NCI-H1105 (cell line): ENCODE data around the gene PBXIP1.

Experiments used
- DNase-seq: peaks from one replicate; lab custom pipeline; 2025; lab: John Stamatoyannopoulos, UW

PBXIP1 gene

DNA sequence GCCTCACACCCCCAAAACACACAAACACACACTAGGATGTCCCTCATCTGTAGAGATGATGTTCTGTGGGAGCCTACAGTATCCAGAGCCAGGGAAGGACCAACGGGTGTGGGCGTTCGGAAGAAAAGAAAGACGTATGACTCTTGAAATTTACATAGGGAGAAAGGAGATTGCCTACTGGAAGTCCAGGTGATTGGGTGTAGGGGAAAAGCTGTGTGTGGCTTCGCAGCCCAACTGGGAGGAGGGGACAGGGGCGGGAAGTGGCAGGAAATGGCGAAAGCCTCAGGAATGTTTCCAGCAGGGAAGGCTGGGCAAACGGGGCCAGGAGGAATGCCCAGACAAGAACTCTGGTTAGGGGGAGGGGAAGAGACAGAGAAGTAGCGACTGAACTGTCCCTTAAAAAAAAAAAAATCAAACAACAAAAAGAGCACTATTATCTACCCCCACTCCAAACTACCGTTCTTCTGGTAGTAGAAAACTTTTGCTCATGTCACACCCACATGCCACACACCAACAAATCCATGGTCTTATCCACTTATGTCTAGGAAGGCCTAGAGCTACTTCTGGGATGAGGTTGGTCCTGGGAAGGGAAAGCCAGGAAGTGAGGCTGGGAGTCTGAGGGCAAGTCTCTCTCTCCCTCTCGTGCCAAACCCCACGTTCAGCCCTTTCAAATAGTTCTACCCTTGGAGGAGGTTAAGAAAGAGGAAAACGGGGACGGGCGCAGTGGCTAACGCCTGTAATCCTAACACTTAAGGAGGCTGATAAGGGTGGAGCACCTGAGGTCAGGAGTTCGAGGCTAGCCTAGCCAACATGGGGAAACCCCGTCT, 16.8 kb upstream of the PBXIP1 start:
- DNase-seq = no peak

DNA sequence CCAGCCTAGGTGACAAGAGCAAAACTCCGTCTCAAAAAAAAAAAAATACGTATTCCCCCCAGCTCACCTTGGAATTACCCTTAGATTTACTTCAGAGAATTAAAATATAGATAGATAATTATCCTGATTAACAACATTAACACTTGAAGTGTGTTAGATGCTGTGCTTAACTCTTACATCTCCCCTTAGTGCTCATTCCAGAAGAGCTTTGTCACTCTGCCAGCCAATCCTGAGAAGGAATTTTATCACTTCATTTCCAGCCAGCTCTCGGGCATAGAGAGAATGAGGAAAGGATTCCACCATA, 16.3 kb upstream of the PBXIP1 start:
- DNase-seq = no peak

DNA sequence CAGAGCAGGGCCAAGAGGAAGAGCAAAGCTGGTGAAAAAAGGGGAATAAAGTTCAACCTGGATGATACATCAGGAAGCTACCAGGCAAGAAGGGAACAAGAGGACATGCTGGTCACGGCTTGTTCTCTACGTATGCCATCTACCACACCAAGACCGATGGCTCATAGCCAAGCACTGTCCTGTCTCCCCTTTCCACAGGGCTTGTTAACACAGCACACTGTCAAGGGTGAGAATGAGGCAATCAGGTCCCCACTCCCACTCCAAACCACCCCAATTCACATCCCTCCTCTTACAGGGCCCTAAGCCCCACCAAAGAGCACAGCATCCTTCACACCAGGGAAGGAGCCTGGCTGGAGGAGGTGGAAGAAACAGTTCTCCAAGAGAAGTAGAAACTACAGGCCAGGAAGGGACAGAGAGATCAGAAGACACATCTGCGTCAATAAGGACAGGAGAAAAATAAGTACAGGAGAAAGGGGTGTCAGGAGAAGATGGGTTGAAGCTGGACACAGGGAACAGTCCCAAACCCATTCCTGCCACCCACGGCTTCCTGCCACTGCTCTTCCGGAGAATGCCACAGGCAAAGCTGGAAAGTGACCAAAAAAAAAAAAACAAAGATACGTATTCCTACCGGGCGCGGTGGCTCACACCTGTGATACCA, 15.6 kb upstream of the PBXIP1 start:
- no peak for DNase-seq

DNA sequence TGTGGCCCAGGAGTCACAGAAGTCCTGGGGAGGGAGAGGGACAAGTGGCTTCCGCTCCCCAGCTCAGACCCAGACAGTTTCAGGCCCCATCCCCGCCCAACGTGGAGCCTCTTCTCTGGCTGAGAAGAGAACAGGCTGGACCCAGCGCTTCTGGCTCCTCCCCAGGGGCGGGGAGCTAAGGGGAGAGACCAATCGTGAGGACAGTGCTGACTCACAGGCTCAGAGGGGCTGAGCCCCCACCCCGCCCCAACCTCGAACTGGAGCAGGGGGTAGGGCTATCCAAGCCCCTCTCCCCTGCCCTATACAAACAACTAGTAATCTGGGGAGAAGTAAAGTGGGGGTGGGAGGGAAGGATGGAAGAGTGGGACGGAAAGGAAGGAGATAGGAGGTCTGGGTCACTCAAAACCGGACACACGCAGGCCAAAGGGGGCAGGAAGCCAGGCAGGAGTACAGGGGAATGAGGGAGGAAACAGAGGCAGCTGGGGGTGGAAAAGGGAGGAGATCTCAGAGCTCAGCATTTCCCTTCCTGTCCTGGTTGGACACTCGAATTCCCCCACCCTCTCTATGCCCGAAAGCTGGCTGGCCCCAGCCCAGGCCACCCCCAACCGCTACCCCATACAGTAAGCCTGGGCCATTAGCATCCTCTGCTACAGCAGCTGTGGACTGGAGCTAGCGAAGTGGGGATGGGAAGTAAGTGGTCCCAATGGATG, 14.9 kb upstream of the PBXIP1 start, which contains the start of gene SHC1:
TSS of gene SHC1 (minus strand) at position 117 of the 710 bp plus-strand sequence. CDS start 221 bp downstream, outside the sequence.
- no peak for DNase-seq

DNA sequence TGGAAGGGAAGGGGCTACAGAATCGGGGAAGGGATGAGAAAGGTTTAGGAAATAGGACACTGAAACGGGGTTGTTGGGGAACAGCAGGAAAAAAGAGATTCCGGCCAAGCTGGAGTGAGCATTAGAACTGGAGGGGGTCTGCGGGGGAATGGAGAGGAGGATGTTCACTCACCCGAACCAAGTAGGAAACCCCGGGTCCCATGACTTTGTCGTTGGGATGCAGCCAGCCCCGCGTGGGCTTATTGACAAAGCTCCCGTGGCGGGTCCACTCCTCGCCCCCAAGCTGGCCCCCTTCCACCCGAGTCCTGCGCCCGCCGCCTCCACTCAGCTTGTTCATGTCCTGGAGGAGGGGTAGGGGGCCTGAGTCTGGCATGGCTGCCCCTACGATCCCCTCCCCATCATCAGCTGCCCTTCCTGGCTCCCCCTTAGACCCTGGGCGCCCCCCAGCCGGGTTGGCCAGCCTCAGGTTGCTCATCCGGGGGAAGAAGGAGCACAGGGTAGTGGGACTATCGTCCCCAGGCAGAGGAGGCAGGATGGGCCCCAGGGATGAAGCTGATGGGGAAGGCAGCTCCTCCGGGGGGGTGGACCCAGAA, 14.1 kb upstream of the PBXIP1 start:
- DNase-seq = no peak

DNA sequence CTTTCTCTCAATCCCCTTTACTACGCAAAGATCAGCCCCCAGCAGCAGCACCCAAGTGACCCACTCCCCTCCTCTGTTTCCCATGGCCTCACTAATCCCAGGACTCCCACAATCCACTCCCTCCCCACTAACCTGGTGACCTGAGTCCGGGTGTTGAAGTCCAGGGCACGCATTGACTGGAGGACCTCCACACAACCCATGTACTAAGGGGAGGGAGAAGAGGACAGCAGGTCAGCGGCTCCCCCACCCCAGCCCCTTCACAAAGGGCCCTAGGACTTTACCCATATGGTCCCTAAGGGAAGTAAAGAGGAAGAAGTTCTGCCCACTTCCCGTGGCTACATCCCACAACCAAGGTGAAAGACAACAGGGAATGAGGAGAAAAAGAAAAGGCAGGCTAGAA, 13.3 kb upstream of the PBXIP1 start:
- no peak for DNase-seq

DNA sequence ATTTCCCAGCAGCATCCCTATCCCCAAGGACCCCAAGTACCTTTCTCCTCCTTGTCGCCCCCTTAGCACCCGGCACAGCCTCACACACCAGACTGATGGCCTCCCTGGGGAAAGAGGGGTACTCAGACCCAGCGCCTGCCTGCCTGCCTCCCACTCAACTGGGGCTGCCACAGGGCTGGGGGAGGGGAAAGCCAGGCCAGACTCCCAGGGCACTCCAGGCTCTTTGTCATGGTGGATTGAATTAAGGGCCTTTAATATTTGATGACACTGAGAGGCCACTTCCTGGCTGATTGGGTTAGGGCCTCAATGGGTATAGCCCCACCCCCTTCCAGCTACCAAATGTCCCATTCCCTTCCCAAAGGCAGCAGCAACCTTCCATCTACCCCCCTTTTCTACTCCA, 12.8 kb upstream of the PBXIP1 start:
- DNase-seq = no peak

DNA sequence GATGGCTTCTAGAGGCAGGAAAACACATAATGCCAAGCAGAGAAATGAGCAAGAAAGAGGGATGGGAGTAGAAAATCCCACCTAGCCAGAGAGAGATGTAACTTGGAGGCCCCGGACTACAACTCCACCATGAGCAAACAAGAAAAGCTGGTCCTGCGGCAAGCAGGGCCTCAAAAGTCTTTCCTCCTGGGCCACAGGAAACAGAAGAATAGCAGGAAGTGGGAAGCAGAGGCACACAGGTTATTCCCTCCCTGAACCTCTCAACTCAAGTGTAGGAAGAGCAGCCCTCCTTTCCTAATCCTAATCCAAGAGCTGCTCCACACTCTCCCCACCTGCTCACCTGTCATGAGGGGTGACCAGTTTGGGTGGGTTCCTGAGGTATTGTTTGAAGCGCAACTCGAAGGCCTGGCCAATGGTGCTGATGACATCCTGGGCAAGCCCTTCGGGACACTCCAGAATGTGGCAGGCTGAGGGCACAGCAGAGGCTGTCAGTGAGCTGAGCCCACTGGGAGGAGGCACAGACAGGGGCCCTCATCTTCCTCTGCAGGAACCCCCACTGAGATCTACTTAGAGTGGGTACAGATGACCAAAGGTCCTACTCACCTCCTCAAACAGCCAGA, 11.5 kb upstream of the PBXIP1 start:
- no peak for DNase-seq

DNA sequence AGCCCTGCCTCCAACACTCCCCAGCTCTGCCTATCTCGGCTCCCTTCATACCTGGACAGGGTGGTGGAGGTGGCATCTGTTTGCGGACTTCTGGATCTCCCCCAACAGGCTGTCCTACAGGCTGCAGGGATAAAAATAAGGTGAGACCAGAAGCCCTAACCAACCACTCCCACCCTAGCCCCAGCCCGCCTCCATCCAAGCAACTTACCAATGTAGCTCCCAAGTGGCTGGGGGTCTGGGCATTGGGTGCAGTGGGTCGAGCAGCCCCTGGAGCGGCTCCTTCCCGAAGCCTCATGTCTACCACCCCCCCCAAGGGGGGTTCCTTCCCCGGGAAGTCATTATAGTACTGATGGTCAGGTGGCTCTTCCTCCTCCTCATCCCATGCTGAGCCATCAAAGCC, 10.2 kb upstream of the PBXIP1 start:
- DNase-seq = no peak

DNA sequence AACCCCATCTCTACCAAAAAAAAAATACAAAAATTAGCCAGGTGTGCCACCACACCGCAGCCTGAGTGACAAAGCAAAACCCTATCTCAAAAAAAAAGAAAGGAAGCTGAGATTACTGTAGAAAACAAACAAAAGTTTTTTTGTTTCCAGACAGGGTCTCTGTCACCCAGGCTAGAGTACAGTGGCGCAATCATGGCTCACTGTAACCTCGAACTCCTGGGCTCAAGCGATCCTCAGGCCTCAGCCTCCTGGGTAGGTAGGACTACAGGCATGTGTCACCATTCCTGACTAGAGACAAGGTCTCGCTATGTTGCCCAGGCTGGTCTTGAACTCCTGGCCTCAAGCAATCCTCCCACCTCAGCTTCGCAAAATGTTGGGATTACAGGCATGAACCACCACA, 8.5 kb upstream of the PBXIP1 start:
- no peak for DNase-seq

DNA sequence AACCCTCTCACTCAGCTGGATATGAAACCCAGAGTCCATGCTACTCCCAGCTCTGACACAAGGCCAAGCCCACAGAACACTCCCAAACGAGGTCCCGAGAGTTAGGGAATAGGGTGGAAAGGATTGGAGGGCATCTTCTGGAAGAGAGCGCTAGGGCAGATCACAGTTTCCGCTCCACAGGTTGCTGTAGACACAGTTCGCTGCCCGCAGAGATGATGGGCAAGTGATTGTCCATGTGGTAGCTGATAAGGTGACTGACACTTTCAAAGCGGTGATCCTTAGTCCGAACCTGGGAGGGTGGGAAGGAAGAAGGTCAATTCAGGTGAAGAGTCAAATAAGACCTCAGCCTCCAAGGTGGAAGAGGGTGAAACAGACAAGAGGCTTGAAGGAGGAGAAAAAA, 7.7 kb upstream of the PBXIP1 start:
- no peak for DNase-seq

DNA sequence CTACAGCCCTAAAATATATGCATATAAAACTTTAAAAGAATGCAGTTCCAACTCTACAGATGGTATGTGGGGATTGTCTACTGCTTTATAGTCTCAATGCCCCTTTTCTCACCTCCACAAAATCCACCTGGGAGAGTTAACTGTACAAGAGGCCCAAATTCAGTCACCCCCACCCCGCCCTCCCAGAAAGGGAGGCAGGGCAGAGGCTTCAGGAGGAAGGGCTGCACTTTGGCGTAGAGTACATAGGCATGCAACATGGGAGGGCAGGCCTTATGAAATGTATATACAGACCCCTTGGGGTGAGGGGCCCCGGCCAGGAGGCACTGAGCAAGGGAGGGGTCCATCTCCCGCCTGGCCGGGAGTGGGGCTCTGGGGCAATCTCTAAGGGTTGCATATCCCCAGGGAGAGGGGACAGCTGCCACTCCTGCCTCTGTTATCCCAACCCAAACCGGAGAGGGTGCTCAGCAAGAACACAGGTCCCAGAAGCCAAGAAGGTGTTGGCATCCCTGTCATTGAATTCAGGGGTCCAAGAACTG, 7.0 kb upstream of the PBXIP1 start:
- no peak for DNase-seq

DNA sequence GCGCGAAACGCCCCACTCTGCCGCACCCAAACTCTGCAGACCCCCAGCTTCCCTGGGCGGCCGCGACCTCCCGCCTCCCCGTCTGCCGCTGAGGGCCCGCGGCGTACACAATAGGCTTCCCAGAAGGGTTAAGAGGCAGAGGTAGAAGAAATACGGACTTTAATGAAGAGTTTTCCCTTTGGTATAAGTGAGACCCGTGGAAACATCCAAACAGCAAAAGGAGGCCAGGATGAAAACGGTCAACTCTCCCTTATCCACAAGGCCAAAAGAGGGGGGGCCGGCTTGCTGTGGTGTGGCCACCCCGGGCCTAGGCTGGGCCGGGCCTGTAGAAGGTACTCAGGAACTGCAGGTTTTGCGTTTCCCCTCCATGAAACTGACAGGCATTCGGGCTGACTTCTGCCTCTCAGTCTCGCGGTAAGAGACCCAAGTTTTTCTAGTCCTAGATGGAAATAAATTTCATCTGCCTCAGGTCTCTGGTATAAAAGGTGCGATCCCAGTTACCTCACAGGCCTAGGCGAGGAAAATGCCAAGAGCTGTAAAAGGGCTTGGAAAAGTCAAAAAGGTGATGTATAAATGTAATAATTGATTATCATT, 6.4 kb upstream of the PBXIP1 start:
- DNase-seq = peak; percentile 11

DNA sequence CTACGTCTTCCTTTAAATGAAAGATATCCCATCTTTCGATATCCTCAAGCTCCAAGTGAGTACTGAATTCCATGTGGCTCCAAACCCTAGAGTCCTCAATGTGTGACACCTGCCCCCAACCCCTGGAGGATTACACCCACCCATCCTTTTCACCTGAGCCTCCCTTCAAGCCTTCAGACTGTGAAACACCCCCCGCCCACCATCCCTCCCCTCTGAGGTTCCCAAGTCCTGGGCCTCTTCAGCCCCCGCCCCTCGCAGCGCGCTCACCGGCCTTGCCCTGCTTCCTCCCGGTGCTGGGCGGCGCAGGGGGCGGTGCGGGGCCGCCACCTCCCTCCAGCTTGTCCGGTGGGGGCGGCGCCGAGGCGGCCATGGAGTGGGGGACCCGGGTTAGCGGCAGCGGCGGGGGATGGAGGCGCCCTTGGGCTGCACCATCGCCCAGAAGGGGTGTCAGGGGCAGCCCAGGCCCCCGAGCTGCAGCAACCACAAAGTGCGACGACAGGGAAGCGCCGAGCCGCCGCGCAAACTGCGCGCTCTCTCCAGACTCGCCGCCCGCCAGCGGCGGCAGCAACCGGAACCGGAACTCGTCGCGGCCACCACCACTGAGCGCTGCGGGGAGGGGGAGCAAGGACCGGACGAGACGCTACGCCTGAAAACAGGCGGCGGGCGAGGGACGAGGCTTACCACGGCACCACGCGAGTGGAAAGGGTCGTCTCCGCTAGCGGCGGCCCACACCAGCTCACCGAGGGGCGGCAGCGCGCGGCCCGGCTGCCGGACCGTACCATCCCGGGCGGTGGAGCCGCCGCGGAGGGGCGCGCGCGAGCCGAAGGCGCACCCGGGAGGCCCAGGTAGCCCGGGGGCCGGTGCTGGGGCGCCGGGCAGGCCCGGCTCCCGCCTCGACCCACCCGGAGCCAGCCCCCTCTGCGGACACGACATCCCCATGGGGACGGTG, 5.6 kb upstream of the PBXIP1 start, which contains the start of gene PYGO2:
TSS of gene PYGO2 (minus strand) at position 576 of the 949 bp plus-strand sequence. CDS start at position 370, 206 bp downstream.
- peak; percentile 68 for DNase-seq

DNA sequence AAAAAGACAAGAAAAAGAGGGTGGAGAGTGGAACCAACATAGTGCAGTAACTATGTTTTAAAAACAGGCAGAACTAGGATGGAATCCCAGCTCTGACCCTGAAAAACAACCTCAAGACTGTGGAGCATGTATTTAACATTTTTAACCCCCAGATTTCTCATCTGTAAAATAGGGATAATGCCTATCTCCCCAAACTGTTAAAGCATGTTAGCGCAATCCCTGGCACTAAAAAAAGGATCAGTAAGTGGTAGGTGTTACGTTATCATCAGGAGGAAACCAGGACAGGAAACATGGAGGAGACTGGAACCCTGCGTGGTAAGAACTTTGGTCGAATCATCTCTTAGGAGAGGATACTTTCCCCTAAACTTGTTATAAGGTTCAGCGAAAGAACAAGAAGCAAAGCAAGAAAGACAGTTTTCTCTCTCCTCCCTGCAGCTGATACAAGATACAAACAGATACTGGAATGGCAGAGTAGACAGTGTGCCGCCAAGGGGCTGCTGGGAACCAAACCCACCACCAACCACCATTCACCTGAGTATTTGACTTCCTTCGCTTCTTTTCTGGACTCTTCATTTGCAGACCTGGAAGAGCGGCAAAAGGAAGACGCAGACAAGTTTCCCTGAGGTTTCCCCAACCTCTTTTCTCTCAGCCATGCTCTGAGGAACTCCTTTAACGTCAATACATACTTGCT, 4.7 kb upstream of the PBXIP1 start:
- DNase-seq = no peak

DNA sequence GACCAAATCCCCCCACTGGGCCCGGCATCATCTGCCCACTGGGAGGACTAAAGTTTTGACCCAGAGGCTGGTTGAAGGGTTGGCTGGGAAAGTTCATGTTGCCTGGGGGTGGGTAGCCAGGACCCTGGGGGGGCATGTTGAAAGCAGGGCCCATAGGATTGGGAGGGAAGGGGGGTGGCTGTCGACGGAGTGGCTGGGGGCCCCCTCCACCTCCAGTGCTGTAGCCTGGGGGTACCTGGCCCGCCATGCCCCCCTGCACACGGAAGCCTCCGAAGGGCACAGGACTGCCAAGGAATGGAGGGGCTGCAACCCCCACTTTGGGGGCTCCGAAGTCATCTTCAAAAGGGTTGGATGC, 3.5 kb upstream of the PBXIP1 start:
- no peak for DNase-seq

DNA sequence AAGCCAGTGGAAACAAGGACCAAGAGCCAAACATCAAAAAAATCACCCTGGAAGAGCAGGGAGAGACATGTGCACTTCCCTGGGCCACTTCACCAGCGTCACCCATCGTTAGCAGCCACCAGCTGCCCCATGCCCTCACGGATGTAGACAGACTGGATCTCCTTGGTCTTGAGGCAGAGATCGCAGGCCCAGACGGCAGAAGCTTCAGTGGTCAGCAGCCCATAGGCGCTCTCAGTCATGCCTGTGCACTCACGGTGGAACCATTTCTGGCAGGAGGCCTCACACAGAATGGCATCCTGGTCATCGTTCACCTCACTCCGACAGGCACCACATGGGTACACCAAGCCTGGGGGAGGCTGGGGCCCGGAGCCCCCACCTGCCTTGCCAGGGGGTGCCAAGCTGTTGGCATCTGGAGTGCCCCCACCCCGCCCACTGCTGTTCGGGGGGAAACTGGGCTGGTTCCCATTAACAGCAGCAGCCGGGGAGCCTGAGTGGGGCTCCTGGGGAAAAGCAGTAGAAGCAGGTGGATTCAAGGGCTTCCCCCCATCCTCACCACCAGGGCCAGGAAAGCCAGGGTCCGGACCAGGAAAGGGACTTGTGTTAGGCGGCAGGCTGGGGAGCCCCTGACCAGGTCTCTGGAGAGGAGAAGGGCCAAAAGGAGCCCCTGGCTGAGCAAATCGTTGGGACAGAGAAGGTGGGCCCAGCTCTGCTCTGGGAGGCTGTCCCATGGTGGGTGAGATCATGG, 3.0 kb upstream of the PBXIP1 start:
- no peak for DNase-seq

DNA sequence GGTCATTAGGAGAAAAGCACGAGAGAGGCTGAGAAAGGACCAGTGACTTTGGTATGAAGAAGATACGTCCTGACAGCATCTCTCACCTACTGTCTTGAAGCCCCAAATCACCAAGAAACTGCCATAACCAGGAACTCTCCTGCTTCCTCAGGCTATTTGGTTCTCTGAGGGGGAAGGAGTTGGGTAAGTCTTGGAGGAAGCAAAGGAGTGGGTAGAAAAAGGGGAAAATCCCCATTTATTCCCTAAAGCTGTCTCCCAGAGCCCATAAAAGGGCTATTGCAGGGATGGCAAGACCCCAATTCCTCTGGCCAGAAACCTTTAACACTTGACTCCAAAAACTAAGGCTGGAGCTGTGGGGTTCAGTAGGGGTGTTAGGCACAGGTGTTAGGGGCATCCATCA, 2.1 kb upstream of the PBXIP1 start:
- no peak for DNase-seq

DNA sequence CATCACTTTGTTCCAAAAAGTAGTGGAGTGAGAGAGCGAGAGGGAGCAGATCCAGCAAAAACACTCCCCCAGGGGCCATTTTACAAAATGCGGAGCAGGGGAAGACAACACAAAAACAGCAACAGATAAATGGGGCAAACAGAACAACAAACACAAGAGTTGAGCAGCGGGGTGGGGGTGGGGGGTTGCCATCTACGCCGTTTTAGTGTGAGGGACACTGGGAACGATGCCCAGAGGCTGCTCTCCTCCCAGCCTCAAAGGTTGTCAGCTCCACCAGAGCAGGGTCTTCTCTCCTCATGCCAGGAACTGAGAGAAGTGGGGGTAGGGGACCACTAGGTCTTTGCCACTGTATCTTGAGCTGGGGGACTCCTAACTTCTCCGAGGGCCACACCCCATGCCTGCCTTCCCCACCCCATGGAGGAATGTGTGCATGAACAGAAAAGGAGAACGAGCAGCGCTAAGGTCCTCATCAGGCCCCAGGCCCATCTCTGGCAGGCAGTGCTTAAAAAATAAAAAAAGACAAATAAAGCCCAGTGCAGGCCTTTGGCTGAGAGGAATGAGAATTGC, 1.3 kb upstream of the PBXIP1 start:
- DNase-seq = no peak
